ENCODE measurements around the gene EPHB2.
"Not testable (repeated sequence)": the region's sequence is repeated elsewhere in the genome, so short reads cannot be mapped to it uniquely, and the experiment has no call there.

Gene EPHB2

GRCh38 chr1:22710701-22711049, at the start of gene EPHB2:
Gene EPHB2 (plus strand): TSS chr1:22710839. CDS start chr1:22710983, 144 bp downstream.
- Histone ChIP-seq H3K4me1 (ENCODE audit: control insufficient read depth in 1 of 2, insufficient read depth in 1 of 2, low read depth in 1 of 2, low read length in 1 of 2) (no peaks in the 10 kb centered on the region), H3K36me3 (no peaks in the 10 kb centered on the region), H3K9me3 (no peaks in the 10 kb centered on the region), H3K27ac (no peak within 1 kb of the TSS), H3K4me3 (ENCODE audit: low read depth in 1 of 2, low read length in 1 of 2) (no peak within 1 kb of the TSS), H3K27me3 (peaks cover 78% of the 10 kb centered on the region)
- TF ChIP-seq CTCF (IDR thresholded peaks at IDR 0.05) = no peak

- Histone ChIP-seq H3K9me3 (no peaks in the 10 kb centered on the region), H3K4me1 (ENCODE audit: control insufficient read depth in 1 of 2, insufficient read depth in 1 of 2, low read depth in 1 of 2, low read length in 1 of 2) (no peaks in the 10 kb centered on the region)
Observed at GRCh38 chr1:22661880-22662279, 48.8 kb upstream of the EPHB2 start.

GRCh38 chr1:22662318-22662717, 48.3 kb upstream of the EPHB2 start:
- TF ChIP-seq CTCF (IDR thresholded peaks at IDR 0.05) = no peak
- H3K27ac ChIP-seq = no peak overlapping the region
- no peak overlapping the region for H3K4me3 ChIP-seq (ENCODE audit: low read depth in 1 of 2, low read length in 1 of 2)
- H3K27me3 ChIP-seq = no peaks in the 10 kb centered on the region
- H3K9me3 ChIP-seq = no peaks in the 10 kb centered on the region
- H3K4me1 ChIP-seq (ENCODE audit: control insufficient read depth in 1 of 2, insufficient read depth in 1 of 2, low read depth in 1 of 2, low read length in 1 of 2) = no peaks in the 10 kb centered on the region
- no peaks in the 10 kb centered on the region for H3K36me3 ChIP-seq

More at GRCh38 chr1:22661880-22662279, 48.8 kb upstream of the EPHB2 start:
- Histone ChIP-seq H3K36me3 (no peaks in the 10 kb centered on the region), H3K4me3 (ENCODE audit: low read depth in 1 of 2, low read length in 1 of 2) (no peak overlapping the region), H3K27ac (no peak overlapping the region), H3K27me3 (no peaks in the 10 kb centered on the region)
- no peak for TF ChIP-seq CTCF (IDR thresholded peaks at IDR 0.05)

- H3K27me3 ChIP-seq = no peaks in the 10 kb centered on the region
- H3K36me3 ChIP-seq = no peaks in the 10 kb centered on the region
- TF ChIP-seq CTCF (IDR thresholded peaks at IDR 0.05) = no peak
Observed at GRCh38 chr1:22662986-22663408, 47.6 kb upstream of the EPHB2 start.

GRCh38 chr1:22665752-22666151, 44.9 kb upstream of the EPHB2 start:
- Histone ChIP-seq H3K4me1 (ENCODE audit: control insufficient read depth in 1 of 2, insufficient read depth in 1 of 2, low read depth in 1 of 2, low read length in 1 of 2) (no peaks in the 10 kb centered on the region), H3K27ac (no peak overlapping the region), H3K4me3 (ENCODE audit: low read depth in 1 of 2, low read length in 1 of 2) (no peak overlapping the region), H3K9me3 (no peaks in the 10 kb centered on the region), H3K27me3 (peaks cover 2% of the 10 kb centered on the region), H3K36me3 (no peaks in the 10 kb centered on the region)
- no peak for TF ChIP-seq CTCF (IDR thresholded peaks at IDR 0.05)

More at GRCh38 chr1:22662986-22663408, 47.6 kb upstream of the EPHB2 start:
- Histone ChIP-seq H3K4me3 (ENCODE audit: low read depth in 1 of 2, low read length in 1 of 2) (no peak overlapping the region), H3K4me1 (ENCODE audit: control insufficient read depth in 1 of 2, insufficient read depth in 1 of 2, low read depth in 1 of 2, low read length in 1 of 2) (no peaks in the 10 kb centered on the region), H3K9me3 (no peaks in the 10 kb centered on the region), H3K27ac (no peak overlapping the region)

- no peaks in the 10 kb centered on the region for H3K4me1 ChIP-seq (ENCODE audit: control insufficient read depth in 1 of 2, insufficient read depth in 1 of 2, low read depth in 1 of 2, low read length in 1 of 2)
Observed at GRCh38 chr1:22666412-22666811, 44.2 kb upstream of the EPHB2 start.

GRCh38 chr1:22668840-22669239, 41.8 kb upstream of the EPHB2 start:
- peaks cover 32% of the 10 kb centered on the region for H3K27me3 ChIP-seq
- H3K4me1 ChIP-seq (ENCODE audit: control insufficient read depth in 1 of 2, insufficient read depth in 1 of 2, low read depth in 1 of 2, low read length in 1 of 2); H3K9me3 ChIP-seq; H3K4me3 ChIP-seq (ENCODE audit: low read depth in 1 of 2, low read length in 1 of 2); H3K36me3 ChIP-seq; H3K27ac ChIP-seq: not testable (repeated sequence)

More at GRCh38 chr1:22666412-22666811, 44.2 kb upstream of the EPHB2 start:
- Histone ChIP-seq H3K27ac (no peak overlapping the region), H3K36me3 (no peaks in the 10 kb centered on the region), H3K9me3 (no peaks in the 10 kb centered on the region), H3K4me3 (ENCODE audit: low read depth in 1 of 2, low read length in 1 of 2) (no peak overlapping the region), H3K27me3 (peaks cover 7% of the 10 kb centered on the region)
- TF ChIP-seq CTCF (IDR thresholded peaks at IDR 0.05) = no peak
